Keratinocyte (primary cell): ENCODE data around the gene LHPP. TPM values are rescaled to one million over a fixed set of nuclear protein-coding genes. Genes with fewer than 3 reads are reported as not detected.

Source experiments
- DNase-seq: peaks from one replicate; pipeline ENCODE4 v3.0.0-alpha.2; 2011; ENCODE audit warnings: low read depth, missing footprints, low spot score
- FAIRE-seq: peaks from 2 replicates; lab custom pipeline; 2011; peaks lifted over from hg19 to GRCh38; lab: Jason Lieb, UNC
- H2AFZ ChIP-seq: 2 replicates; pipeline ENCODE4 v1.6.0; 2012; ENCODE audit warnings: low read length, control low read depth, inconsistent platforms; ENCODE audit not compliant: control insufficient read depth
- H3K27ac ChIP-seq: 2 replicates; pipeline ENCODE4 v1.5.1; 2011; ENCODE audit warnings: low read length; ENCODE audit not compliant: control insufficient read depth, insufficient read depth
- H3K27me3 ChIP-seq: 3 replicates; pipeline ENCODE4 v1.6.0; 2011; ENCODE audit warnings: low read length; ENCODE audit not compliant: control insufficient read depth, insufficient read depth; ENCODE audit errors: extremely low read depth
- H3K36me3 ChIP-seq, 2 experiments: 2 replicates in 1 of 2; 3 replicates in 1 of 2; pipeline ENCODE4 v1.5.1; 2011; ENCODE audit warnings: low read length in 2 of 2, mild to moderate bottlenecking in 1 of 2; ENCODE audit not compliant: control insufficient read depth in 2 of 2, insufficient read depth in 2 of 2; ENCODE audit errors: extremely low read depth in 1 of 2
- H3K4me1 ChIP-seq: 3 replicates; pipeline ENCODE4 v1.5.1; 2011; ENCODE audit warnings: low read length; ENCODE audit not compliant: control insufficient read depth, insufficient read depth; ENCODE audit errors: extremely low read depth
- H3K4me2 ChIP-seq: 3 replicates; pipeline ENCODE4 v1.6.0; 2011; ENCODE audit warnings: low read depth, low read length; ENCODE audit not compliant: control insufficient read depth, insufficient read depth; ENCODE audit errors: extremely low read depth
- H3K4me3 ChIP-seq, 3 experiments: fragments of 200-600 bp in 1 of 3; sonication (generic) in 1 of 3; 2 replicates in 2 of 3; 3 replicates in 1 of 3; pipeline ENCODE4 v1.5.1; 2011 to 2016; ENCODE audit warnings: low read length in 3 of 3, mild to moderate bottlenecking in 3 of 3, control low read depth in 2 of 3, inconsistent platforms in 1 of 3, low read depth in 1 of 3, mixed read lengths in 1 of 3, mixed run types in 1 of 3, moderate library complexity in 1 of 3; ENCODE audit not compliant: control insufficient read depth in 2 of 3, insufficient read depth in 2 of 3; ENCODE audit errors: extremely low read depth in 1 of 3
- H3K79me2 ChIP-seq: 2 replicates; pipeline ENCODE4 v1.6.0; 2012; ENCODE audit warnings: low read length; ENCODE audit not compliant: control insufficient read depth, insufficient read depth
- H3K9ac ChIP-seq: 3 replicates; pipeline ENCODE4 v1.6.0; 2011; ENCODE audit warnings: low read length; ENCODE audit not compliant: control insufficient read depth, insufficient read depth; ENCODE audit errors: extremely low read depth
- H3K9me1 ChIP-seq: 3 replicates; pipeline ENCODE4 v1.6.0; 2011; ENCODE audit warnings: low read length; ENCODE audit not compliant: control insufficient read depth, insufficient read depth; ENCODE audit errors: extremely low read depth
- H3K9me3 ChIP-seq: 2 replicates; pipeline ENCODE4 v1.5.1; 2012; ENCODE audit warnings: low read depth, low read length; ENCODE audit not compliant: control insufficient read depth
- H4K20me1 ChIP-seq: 3 replicates; pipeline ENCODE4 v1.6.0; 2011; ENCODE audit warnings: low read length; ENCODE audit not compliant: control insufficient read depth, insufficient read depth; ENCODE audit errors: extremely low read depth
- CTCF ChIP-seq, 3 experiments: IDR thresholded peaks in 1 of 3; conservative IDR thresholded peaks in 1 of 3; optimal IDR thresholded peaks in 1 of 3; 2 replicates in 2 of 3; 3 replicates in 1 of 3; pipeline versions ENCODE3 to v1.5.1; 2011; ENCODE audit warnings: low read length in 3 of 3, mild to moderate bottlenecking in 3 of 3, moderate library complexity in 2 of 3, control low read depth in 1 of 3, inconsistent platforms in 1 of 3; ENCODE audit not compliant: insufficient read depth in 2 of 3; ENCODE audit errors: extremely low read depth in 1 of 3
- EZH2 ChIP-seq: IDR thresholded peaks from one replicate; pipeline ENCODE4 v1.6.1; 2012; ENCODE audit warnings: inconsistent platforms, mild to moderate bottlenecking, low read length, moderate library complexity
- dilution Hi-C: fragments of 300-500 bp; cut with MboI; formaldehyde crosslinking; loops from one replicate; pipeline ENCODE4 v1.7.0; 2020; ENCODE audit warnings: low sequenced_read_pairs; ENCODE audit not compliant: extremely low pct_ligation_motif_present
- polyA plus RNA-seq, 5 experiments: library from polyadenylated mRNA; depleted of rRNA in 3 of 5; stranded (reverse) in 3 of 5; stranded (forward) in 1 of 5; unstranded in 1 of 5; fragments of >200 nt; gene quantifications; 1 replicate in 1 of 5; 2 replicates in 3 of 5; 3 replicates in 1 of 5; pipeline versions ENCODE4 v1.2.1 to v1.2.3, GENCODE V29; 2011 to 2012; ENCODE audit warnings: missing spikeins in 2 of 5, low read depth in 1 of 5, low replicate concordance in 1 of 5

The LHPP gene
- polyA plus RNA-seq, 1 donor (not counting 4 experiments of a cell fraction or from before 2014, with no cell fraction given): 13.1 TPM

- Histone ChIP-seq H3K79me2 (no peaks in the 10 kb centered on the region), H3K4me2 (no peak overlapping the region), H2AFZ (no peak overlapping the region), H3K27ac (no peak overlapping the region), H3K9me3 (no peaks in the 10 kb centered on the region), H3K4me1 (no peaks in the 10 kb centered on the region), H4K20me1 (no peaks in the 10 kb centered on the region), H3K9ac (no peak overlapping the region), H3K36me3 (no peaks in the 10 kb centered on the region), H3K4me3 (no peak overlapping the region), H3K27me3 (no peaks in the 10 kb centered on the region), H3K9me1 (no peaks in the 10 kb centered on the region)
- FAIRE-seq (no peak), DNase-seq (no peak)
- dilution Hi-C loops: no loop called here
- TF ChIP-seq EZH2 (no peak), CTCF (optimal IDR thresholded peaks at IDR 0.05 in 1 of 3, IDR thresholded peaks at IDR 0.05 in 1 of 3, conservative IDR thresholded peaks at IDR 0.05 in 1 of 3; ENCODE audit: extremely low read depth in 1 of 3, insufficient read depth in 2 of 3, low read length in 3 of 3) (no peak)
Observed at GRCh38 chr10:124517461-124517860, 55.8 kb downstream of the LHPP start.

GRCh38 chr10:124517931-124518330, 56.3 kb downstream of the LHPP start:
- no peaks in the 10 kb centered on the region for H4K20me1 ChIP-seq
- no peak overlapping the region for H3K27ac ChIP-seq
- DNase-seq (no peak), FAIRE-seq (no peak)
- no peaks in the 10 kb centered on the region for H3K79me2 ChIP-seq
- H3K36me3 ChIP-seq: no peaks in the 10 kb centered on the region
- H3K9me1 ChIP-seq: no peaks in the 10 kb centered on the region
- dilution Hi-C loops: no loop called here
- H3K4me3 ChIP-seq: no peak overlapping the region
- no peak overlapping the region for H2AFZ ChIP-seq
- no peaks in the 10 kb centered on the region for H3K9me3 ChIP-seq
- no peaks in the 10 kb centered on the region for H3K4me1 ChIP-seq
- H3K4me2 ChIP-seq: no peak overlapping the region
- no peak overlapping the region for H3K9ac ChIP-seq
- TF ChIP-seq EZH2 (no peak), CTCF (optimal IDR thresholded peaks at IDR 0.05 in 1 of 3, IDR thresholded peaks at IDR 0.05 in 1 of 3, conservative IDR thresholded peaks at IDR 0.05 in 1 of 3; ENCODE audit: extremely low read depth in 1 of 3, insufficient read depth in 2 of 3, low read length in 3 of 3) (no peak)
- H3K27me3 ChIP-seq: no peaks in the 10 kb centered on the region
